ENCODE data around the gene FMN1. TPM values are rescaled to one million over a fixed set of nuclear protein-coding genes. Genes with fewer than 3 reads are reported as not detected.

Gene FMN1
- total RNA-seq, 1 donor from 2014 or later: 4.0 TPM

DNA sequence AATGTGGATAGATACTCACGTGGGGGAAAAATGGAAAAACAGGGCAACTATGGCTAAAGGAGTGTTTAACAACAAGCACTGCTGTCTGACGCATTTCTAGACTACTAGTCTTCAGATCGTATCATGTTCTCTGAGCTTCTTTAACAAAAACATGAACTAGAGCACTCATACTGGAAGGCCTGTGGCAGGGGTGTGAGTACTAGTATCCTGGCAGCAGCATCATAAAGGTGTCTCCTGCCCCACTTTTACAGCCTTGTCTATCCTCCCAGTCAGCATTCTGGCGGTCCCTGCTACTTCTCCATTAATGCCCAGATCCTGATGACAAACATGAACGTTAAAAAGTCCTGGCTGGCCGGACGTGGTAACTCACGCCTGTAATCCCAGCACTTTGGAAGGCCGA is 4.0 kb downstream of the FMN1 start:
- no peaks in the 10 kb centered on the region for H3K36me3 Mint-ChIP-seq (ENCODE audit: low read depth)
- no peaks in the 10 kb centered on the region for H3K9me3 Mint-ChIP-seq (ENCODE audit: low read depth)
- TF ChIP-seq, protein P1, sequence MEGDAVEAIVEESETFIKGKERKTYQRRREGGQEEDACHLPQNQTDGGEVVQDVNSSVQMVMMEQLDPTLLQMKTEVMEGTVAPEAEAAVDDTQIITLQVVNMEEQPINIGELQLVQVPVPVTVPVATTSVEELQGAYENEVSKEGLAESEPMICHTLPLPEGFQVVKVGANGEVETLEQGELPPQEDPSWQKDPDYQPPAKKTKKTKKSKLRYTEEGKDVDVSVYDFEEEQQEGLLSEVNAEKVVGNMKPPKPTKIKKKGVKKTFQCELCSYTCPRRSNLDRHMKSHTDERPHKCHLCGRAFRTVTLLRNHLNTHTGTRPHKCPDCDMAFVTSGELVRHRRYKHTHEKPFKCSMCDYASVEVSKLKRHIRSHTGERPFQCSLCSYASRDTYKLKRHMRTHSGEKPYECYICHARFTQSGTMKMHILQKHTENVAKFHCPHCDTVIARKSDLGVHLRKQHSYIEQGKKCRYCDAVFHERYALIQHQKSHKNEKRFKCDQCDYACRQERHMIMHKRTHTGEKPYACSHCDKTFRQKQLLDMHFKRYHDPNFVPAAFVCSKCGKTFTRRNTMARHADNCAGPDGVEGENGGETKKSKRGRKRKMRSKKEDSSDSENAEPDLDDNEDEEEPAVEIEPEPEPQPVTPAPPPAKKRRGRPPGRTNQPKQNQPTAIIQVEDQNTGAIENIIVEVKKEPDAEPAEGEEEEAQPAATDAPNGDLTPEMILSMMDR (IDR thresholded peaks at IDR 0.05): no peak
- H3K27me3 Mint-ChIP-seq (ENCODE audit: low read depth): peaks cover 12% of the 10 kb centered on the region
- DNase-seq (ENCODE audit: low spot score): no peak
- H3K27ac Mint-ChIP-seq (ENCODE audit: unreplicated experiment): no peak overlapping the region
- H3K4me3 Mint-ChIP-seq (ENCODE audit: unreplicated experiment): no peak overlapping the region
- peaks cover 14% of the 10 kb centered on the region for H3K4me1 Mint-ChIP-seq (ENCODE audit: low read depth)

DNA sequence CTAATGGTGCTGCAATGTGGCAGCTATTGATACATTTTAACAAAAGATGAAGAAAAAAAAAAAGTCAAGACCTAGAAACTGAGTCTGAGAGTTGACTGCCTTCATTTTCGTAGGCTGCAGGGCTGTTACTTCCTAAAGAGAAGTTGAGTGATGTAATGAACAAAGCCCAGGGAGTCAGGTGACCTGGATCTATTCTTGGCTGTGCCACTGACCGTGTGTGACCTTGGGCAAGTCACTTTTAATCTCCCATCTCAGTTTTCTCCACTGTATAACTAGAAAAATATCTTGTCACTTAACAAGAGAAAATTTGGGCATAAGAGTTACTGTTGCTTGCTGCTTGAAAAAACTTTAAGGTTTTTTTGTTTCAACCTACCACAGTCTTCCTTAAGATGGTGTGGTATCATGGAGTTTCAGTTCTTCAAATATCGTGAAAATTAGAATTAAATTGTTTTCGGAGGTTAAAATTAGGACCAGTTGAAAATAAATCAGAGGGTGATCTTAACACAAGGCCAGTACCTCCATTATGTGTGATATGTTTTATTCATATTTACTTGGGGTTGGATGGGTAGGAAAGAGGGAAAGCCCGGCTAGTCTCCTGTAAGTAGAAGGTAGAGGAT is 5.8 kb downstream of the FMN1 start:
- H3K4me1 Mint-ChIP-seq (ENCODE audit: low read depth): no peaks in the 10 kb centered on the region
- H3K9me3 Mint-ChIP-seq (ENCODE audit: low read depth): no peaks in the 10 kb centered on the region
- H3K27me3 Mint-ChIP-seq (ENCODE audit: low read depth): peaks cover 12% of the 10 kb centered on the region
- TF ChIP-seq, protein P1 (IDR thresholded peaks at IDR 0.05): no peak
- H3K4me3 Mint-ChIP-seq (ENCODE audit: unreplicated experiment): no peak overlapping the region
- DNase-seq (ENCODE audit: low spot score): no peak
- H3K27ac Mint-ChIP-seq (ENCODE audit: unreplicated experiment): no peak overlapping the region
- H3K36me3 Mint-ChIP-seq (ENCODE audit: low read depth): no peaks in the 10 kb centered on the region

DNA sequence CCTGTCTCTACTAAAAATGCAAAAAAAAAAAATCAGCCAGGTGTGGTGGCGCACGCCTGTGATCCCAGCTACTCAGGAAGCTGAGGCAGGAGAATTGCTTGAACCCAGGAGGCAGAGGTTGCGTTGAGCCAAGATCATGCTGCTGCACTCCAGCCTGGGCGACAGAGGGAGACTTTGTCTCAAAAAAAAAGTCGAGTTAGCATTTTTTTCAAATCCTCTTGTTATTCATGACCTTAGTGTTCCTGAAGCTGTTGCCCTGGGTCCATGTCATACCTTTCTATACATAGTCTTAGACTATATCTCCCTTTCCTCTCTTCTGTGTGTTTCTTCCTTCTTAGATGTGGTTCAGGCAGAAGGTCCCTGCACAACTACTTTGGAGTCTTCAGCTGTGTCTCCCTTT is 6.4 kb downstream of the FMN1 start:
- no peak for DNase-seq (ENCODE audit: low spot score)
- H3K27me3 Mint-ChIP-seq (ENCODE audit: low read depth): peaks cover 8% of the 10 kb centered on the region
- H3K9me3 Mint-ChIP-seq (ENCODE audit: low read depth): no peaks in the 10 kb centered on the region

DNA sequence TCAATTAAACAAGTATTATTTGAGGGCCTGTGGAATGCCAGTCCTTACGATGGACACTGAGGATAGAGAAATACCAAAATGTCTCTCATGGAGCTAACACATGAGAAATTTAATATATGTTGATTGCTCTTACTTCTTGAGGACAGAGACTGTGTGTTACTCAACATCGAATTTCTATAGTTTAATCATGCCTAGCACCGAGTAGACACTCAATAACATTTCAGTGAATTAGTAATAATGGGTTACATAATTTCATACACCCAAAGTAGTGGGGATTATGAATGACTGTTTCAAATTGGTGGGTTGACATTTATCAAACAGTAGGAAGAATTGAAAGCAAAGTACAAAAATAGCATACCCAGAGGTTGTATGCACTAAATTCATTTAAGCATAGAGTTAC is 11.2 kb downstream of the FMN1 start:
- TF ChIP-seq, protein P1 (IDR thresholded peaks at IDR 0.05): no peak
- no peak overlapping the region for H3K4me3 Mint-ChIP-seq (ENCODE audit: unreplicated experiment)
- H3K27ac Mint-ChIP-seq (ENCODE audit: unreplicated experiment): no peak overlapping the region
- DNase-seq (ENCODE audit: low spot score): no peak
- H3K9me3 Mint-ChIP-seq (ENCODE audit: low read depth): no peaks in the 10 kb centered on the region
- no peaks in the 10 kb centered on the region for H3K4me1 Mint-ChIP-seq (ENCODE audit: low read depth)
- peaks cover 1% of the 10 kb centered on the region for H3K27me3 Mint-ChIP-seq (ENCODE audit: low read depth)
- no peaks in the 10 kb centered on the region for H3K36me3 Mint-ChIP-seq (ENCODE audit: low read depth)

More for the DNA sequence above, 6.4 kb downstream of the FMN1 start:
- TF ChIP-seq, protein P1 (IDR thresholded peaks at IDR 0.05): no peak
- H3K27ac Mint-ChIP-seq (ENCODE audit: unreplicated experiment): no peak overlapping the region
- H3K4me3 Mint-ChIP-seq (ENCODE audit: unreplicated experiment): no peak overlapping the region
- H3K4me1 Mint-ChIP-seq (ENCODE audit: low read depth): no peaks in the 10 kb centered on the region
- no peaks in the 10 kb centered on the region for H3K36me3 Mint-ChIP-seq (ENCODE audit: low read depth)

DNA sequence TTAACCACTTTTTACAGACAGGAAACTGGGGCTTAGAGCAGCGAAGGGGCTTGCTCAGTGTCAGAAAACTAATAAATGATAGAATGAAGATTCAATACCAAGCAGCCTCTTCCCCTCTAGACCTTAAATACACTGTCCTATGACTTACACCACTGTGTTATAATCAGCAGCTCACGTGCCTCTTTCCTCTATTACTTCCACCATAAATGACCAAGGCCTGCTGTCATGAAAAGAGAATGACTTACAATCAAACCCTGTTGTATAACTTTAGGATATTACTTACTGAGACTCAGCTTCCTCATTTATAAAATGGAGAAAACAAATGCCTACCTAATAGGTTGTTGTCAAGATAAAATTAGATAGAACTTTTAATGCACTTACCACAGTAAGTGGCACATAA is 11.6 kb downstream of the FMN1 start:
- Mint-ChIP-seq H3K36me3 (ENCODE audit: low read depth) (no peaks in the 10 kb centered on the region), H3K4me1 (ENCODE audit: low read depth) (no peaks in the 10 kb centered on the region), H3K27ac (ENCODE audit: unreplicated experiment) (no peak overlapping the region), H3K27me3 (ENCODE audit: low read depth) (no peaks in the 10 kb centered on the region), H3K9me3 (ENCODE audit: low read depth) (no peaks in the 10 kb centered on the region), H3K4me3 (ENCODE audit: unreplicated experiment) (no peak overlapping the region)
- no peak for DNase-seq (ENCODE audit: low spot score)
- TF ChIP-seq, protein P1 (IDR thresholded peaks at IDR 0.05): no peak

Measured in chondrocyte (in vitro differentiated cells).